T-helper 1 cell treated with Interleukin-12 subunit alpha and Interleukin-12 subunit beta and Interleukin-4 antibody, amounts not matched to agents 30 ng/mL and 1 ng/mL, for 36 hours (primary cell): ENCODE results near the gene TMEM164. TPM values are rescaled to one million over a fixed set of nuclear protein-coding genes. Genes with fewer than 3 reads are reported as not detected.
"Not testable (repeated sequence)": the region's sequence is repeated elsewhere in the genome, so short reads cannot be mapped to it uniquely, and the experiment has no call there.

ENCODE experiments used
- intact Hi-C: fragments of 100-400 bp; cut with micrococcal nuclease; formaldehyde crosslinking; loops from one replicate; pipeline ENCODE4 v1.15.1; 2024
- total RNA-seq: library from RNA; stranded (reverse); gene quantifications from 2 replicates; pipeline ENCODE4 v1.2.3, GENCODE V29; 2022

The TMEM164 gene
- 24.3 and 26.2 TPM in 2 replicates for total RNA-seq

- intact Hi-C loops: loop anchor here (1.0 to 2.0 kb wide), 7 partner anchors 44 to 1679 kb away; partner anchors contain the start of genes ACSL4, ALG13 and AMMECR1
These were observed at the start of gene TMEM164 for GRCh38 chrX:110002300-110003166. TMEM164 (plus strand) TSS chrX:110003114; CDS start chrX:110003775, 661 bp downstream.

- intact Hi-C loops: no loop called here
These were observed 48.6 kb upstream of the TMEM164 start for GRCh38 chrX:109954333-109954732.

GRCh38 chrX:109954955-109955354 is 48.0 kb upstream of the TMEM164 start:
- intact Hi-C loops: no loop called here

GRCh38 chrX:109958266-109958665 is 44.6 kb upstream of the TMEM164 start:
- intact Hi-C loops: loop anchor here (2.0 kb wide), 1 partner anchor 45 kb away; the partner anchor contains the start of gene TMEM164

GRCh38 chrX:109959356-109959871 is 43.5 kb upstream of the TMEM164 start:
- intact Hi-C loops: loop anchor here (2.0 kb wide), 1 partner anchor 43 kb away; the partner anchor contains the start of gene TMEM164

- intact Hi-C loops: no loop called here
These were observed 38.5 kb upstream of the TMEM164 start for GRCh38 chrX:109964390-109964789.

GRCh38 chrX:109966246-109966645 is 36.7 kb upstream of the TMEM164 start:
- intact Hi-C loops: no loop called here

- intact Hi-C loops: no loop called here
These were observed 35.8 kb upstream of the TMEM164 start for GRCh38 chrX:109967156-109967555.

GRCh38 chrX:109970841-109971240 is 32.1 kb upstream of the TMEM164 start:
- intact Hi-C loops: not testable (repeated sequence)

GRCh38 chrX:109974906-109975655 is 27.8 kb upstream of the TMEM164 start:
- intact Hi-C loops: no loop called here

GRCh38 chrX:109985210-109985609 is 17.7 kb upstream of the TMEM164 start:
- intact Hi-C loops: not testable (repeated sequence)

- intact Hi-C loops: no loop called here
These were observed 15.0 kb upstream of the TMEM164 start for GRCh38 chrX:109987884-109988283.

GRCh38 chrX:109990582-109991276 is 12.2 kb upstream of the TMEM164 start:
- intact Hi-C loops: no loop called here

- intact Hi-C loops: no loop called here
These were observed 10.7 kb upstream of the TMEM164 start for GRCh38 chrX:109992203-109992602.

GRCh38 chrX:109995155-109995554 is 7.8 kb upstream of the TMEM164 start:
- intact Hi-C loops: no loop called here

- intact Hi-C loops: no loop called here
These were observed 5.0 kb upstream of the TMEM164 start for GRCh38 chrX:109997786-109998452.

- intact Hi-C loops: no loop called here
These were observed 2.9 kb upstream of the TMEM164 start for GRCh38 chrX:110000000-110000399.

GRCh38 chrX:110000847-110001713 is 1.8 kb upstream of the TMEM164 start:
- intact Hi-C loops: no loop called here

- intact Hi-C loops: loop anchor here (1.0 to 2.0 kb wide), 7 partner anchors 43 to 1679 kb away; partner anchors contain the start of genes ACSL4, ALG13 and AMMECR1
These were observed 1.1 kb upstream of the TMEM164 start for GRCh38 chrX:110001740-110002299.
